Activated CD8-positive, alpha-beta memory T cell treated with anti-CD3 and anti-CD28 coated beads, Interleukin-2, amount 50 U/mL, for 1 hour (primary cell): ENCODE measurements around the gene PARM1.

Experiments
- DNase-seq: peaks from one replicate; pipeline ENCODE4 v3.0.0-alpha.2; 2020; ENCODE audit errors: extremely low read depth

Gene PARM1

GRCh38 chr4:75030649-75031235, 97.8 kb downstream of the PARM1 start:
- no peak for DNase-seq

GRCh38 chr4:75031775-75032174, 98.9 kb downstream of the PARM1 start:
- no peak for DNase-seq

GRCh38 chr4:75034523-75034922, 101.6 kb downstream of the PARM1 start:
- DNase-seq, result no peak

GRCh38 chr4:75035321-75035720, 102.4 kb downstream of the PARM1 start:
- no peak for DNase-seq

- DNase-seq, result no peak
These were observed 103.3 kb downstream of the PARM1 start for GRCh38 chr4:75036046-75036830.

- no peak for DNase-seq
These were observed 104.3 kb downstream of the PARM1 start for GRCh38 chr4:75037252-75037651.

- DNase-seq, result no peak
These were observed 105.5 kb downstream of the PARM1 start for GRCh38 chr4:75038376-75038775.

GRCh38 chr4:75040703-75041102, 107.8 kb downstream of the PARM1 start:
- DNase-seq, result no peak

GRCh38 chr4:75042601-75043208, 109.8 kb downstream of the PARM1 start:
- no peak for DNase-seq

GRCh38 chr4:75046226-75046625, 113.3 kb downstream of the PARM1 start:
- DNase-seq, result no peak

- no peak for DNase-seq
These were observed 113.7 kb downstream of the PARM1 start for GRCh38 chr4:75046641-75047040.

GRCh38 chr4:75048208-75048879, 115.4 kb downstream of the PARM1 start:
- DNase-seq, result no peak

GRCh38 chr4:75051431-75051830, 118.5 kb downstream of the PARM1 start:
- DNase-seq, result no peak

GRCh38 chr4:75053352-75053751, 120.4 kb downstream of the PARM1 start:
- no peak for DNase-seq

- no peak for DNase-seq
These were observed 121.2 kb downstream of the PARM1 start for GRCh38 chr4:75054078-75054477.

- no peak for DNase-seq
These were observed 123.4 kb downstream of the PARM1 start for GRCh38 chr4:75056277-75056676.

- DNase-seq, result no peak
These were observed 124.5 kb downstream of the PARM1 start for GRCh38 chr4:75057369-75057768.

- DNase-seq, result no peak
These were observed 125.6 kb downstream of the PARM1 start for GRCh38 chr4:75058486-75058885.

- DNase-seq, result no peak
These were observed 130.5 kb downstream of the PARM1 start for GRCh38 chr4:75063433-75063832.

GRCh38 chr4:75065909-75066308, 133.0 kb downstream of the PARM1 start:
- no peak for DNase-seq

GRCh38 chr4:75069493-75070074, 136.7 kb downstream of the PARM1 start:
- no peak for DNase-seq

GRCh38 chr4:75071317-75071716, 138.4 kb downstream of the PARM1 start:
- no peak for DNase-seq
